Activated CD8-positive, alpha-beta memory T cell treated with anti-CD3 and anti-CD28 coated beads for 48 hours (primary cell): ENCODE results near the gene ZBTB17.
A peak's percentile ranks its signal among the peaks of the same experiment; 100 is the strongest.

Source experiments
- DNase-seq, 3 experiments: peaks; one replicate each; pipeline ENCODE4 v3.0.0-alpha.2; 2020; ENCODE audit warnings: low read depth in 2 of 3, low spot score in 2 of 3

ZBTB17 gene

GRCh38 chr1:15961492-15961891, 14.4 kb downstream of the ZBTB17 start:
- DNase-seq: no peak

DNA sequence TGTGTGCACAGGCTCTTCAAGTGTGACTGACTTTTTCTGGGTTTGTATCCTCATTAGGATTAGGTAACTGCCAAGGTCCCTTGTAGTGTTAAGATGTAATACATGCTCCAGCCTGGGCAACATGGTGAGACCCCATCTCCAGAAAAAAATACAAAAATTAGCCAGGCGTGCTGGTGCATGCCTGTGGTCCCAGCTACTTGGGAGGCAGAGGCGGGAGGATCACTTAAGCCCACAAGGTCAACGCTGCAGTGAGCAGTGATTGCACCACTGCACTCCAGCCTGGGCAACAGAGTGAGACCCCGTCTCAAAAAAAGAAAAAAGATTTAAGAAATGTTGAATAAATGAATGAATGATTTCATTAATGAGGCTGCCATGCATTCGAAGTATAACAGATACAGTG, 15.1 kb downstream of the ZBTB17 start:
- no peak for DNase-seq

DNA sequence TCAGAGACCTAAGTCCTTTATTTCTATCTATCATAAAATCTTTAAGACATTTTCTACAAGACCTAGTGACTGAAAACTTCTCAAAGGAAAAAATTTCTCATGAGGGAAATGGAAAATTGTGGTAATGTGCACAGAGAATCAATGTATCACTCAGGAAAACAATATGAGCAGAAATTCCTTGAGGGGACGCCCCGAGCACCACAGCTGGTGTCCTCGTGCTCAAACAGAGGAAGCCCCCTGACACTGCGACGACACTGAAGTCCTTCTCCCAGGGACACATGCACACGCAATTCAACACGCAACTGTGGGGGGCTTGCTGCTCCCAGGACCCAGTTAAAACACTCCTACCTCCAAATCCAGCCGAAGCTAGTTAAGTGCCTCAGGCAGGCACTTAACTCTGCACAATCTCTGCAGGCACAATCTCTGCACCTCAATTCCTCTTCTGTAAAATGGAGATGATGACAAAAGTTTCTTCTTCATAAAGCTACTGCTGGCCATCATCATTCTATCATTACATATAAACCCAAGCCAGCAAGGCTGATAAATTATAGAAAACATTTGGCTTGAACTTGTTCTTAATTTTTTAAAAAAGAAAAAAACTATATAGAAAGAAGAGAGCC, 16.0 kb downstream of the ZBTB17 start:
- no peak for DNase-seq

- no peak for DNase-seq
Observed at GRCh38 chr1:15959424-15959823, 16.5 kb downstream of the ZBTB17 start.

DNA sequence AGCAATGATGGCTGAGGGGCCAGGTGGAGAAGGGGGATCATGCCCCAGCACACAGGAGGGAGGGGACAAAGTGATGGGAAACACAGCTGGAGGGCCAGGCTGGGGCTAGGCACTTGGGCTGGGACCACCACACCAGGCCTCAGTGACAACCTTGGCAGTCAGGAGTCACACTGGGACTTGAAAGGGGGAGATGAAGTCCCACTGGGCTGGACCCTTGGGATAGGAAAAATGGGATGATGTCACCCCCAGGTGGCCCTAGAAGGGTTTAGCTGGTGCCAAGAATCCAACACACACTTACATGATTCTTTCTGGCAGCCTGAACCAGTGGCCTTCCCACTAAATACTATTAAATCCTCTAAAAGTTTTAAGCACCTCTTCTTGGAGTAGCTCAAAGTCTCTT, 17.1 kb downstream of the ZBTB17 start:
- DNase-seq: no peak

GRCh38 chr1:15958111-15958510, 17.8 kb downstream of the ZBTB17 start:
- DNase-seq: no peak

- no peak for DNase-seq
Observed at GRCh38 chr1:15957221-15958095, 18.4 kb downstream of the ZBTB17 start.

GRCh38 chr1:15956150-15956549, 19.8 kb downstream of the ZBTB17 start:
- no peak for DNase-seq

GRCh38 chr1:15955552-15955951, 20.3 kb downstream of the ZBTB17 start:
- DNase-seq: no peak

DNA sequence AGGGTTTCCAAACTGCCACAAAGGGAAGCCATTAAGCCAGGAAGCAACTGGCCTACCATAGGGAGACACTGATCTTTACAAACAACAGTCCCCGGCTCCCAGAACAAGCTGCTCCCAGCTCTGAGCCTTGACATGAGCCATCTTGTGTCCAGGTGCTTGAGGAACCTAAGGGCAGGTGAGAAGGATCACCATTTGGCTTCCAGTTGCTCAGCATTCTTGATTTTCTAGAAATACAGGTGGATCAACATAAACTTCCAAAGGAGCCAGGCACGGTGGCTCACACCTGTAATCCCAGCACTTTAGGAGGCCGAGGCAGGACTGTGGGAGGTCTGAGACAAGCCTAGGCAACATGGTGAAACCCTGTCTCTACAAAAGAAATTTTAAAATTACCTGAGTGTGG, 21.6 kb downstream of the ZBTB17 start:
- no peak for DNase-seq

DNA sequence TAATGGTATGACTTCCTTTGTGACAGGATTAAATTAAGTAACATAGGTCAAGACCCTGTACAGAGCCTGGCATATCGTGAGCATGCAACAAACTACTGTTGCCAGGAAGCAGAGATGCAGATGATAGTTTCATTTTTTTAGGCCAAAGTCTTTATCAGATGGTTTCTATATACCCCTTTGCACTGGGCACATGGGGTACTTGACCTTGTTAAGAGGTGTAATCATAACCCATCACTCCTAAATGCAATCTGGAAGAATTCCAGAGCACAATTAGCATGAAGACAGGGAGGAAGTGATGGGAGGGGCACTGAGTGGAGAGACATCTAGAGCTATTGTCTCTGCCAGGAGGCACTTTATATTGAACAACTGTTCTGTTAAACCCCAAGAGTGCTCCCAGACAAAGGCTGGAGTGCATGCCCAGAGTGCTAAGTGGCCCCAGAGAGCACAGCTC, 22.1 kb downstream of the ZBTB17 start:
- DNase-seq: no peak

DNA sequence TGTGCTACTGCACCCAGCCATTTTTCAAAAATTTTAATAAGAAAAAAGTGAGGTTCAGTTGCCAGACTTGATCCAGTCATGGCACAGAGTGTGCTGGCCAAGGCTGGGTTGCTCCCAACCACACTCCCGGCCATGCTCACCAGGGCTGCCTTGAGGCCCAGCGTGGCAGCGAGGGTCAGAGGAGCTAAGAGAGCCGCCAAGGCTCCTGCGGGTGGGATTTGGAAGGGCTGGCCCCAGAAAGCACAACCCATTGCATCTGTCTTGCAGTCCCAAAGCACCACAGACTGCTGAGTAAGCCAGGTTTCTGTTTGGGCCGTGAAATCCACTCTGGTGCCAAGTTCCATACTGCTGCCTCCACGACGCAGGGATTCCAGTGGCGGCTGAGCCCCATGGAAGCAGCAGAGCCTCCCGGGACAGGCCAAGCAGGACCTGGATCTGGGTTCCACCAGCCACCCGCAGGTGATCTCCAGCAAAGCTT, 22.6 kb downstream of the ZBTB17 start:
- DNase-seq: no peak

DNA sequence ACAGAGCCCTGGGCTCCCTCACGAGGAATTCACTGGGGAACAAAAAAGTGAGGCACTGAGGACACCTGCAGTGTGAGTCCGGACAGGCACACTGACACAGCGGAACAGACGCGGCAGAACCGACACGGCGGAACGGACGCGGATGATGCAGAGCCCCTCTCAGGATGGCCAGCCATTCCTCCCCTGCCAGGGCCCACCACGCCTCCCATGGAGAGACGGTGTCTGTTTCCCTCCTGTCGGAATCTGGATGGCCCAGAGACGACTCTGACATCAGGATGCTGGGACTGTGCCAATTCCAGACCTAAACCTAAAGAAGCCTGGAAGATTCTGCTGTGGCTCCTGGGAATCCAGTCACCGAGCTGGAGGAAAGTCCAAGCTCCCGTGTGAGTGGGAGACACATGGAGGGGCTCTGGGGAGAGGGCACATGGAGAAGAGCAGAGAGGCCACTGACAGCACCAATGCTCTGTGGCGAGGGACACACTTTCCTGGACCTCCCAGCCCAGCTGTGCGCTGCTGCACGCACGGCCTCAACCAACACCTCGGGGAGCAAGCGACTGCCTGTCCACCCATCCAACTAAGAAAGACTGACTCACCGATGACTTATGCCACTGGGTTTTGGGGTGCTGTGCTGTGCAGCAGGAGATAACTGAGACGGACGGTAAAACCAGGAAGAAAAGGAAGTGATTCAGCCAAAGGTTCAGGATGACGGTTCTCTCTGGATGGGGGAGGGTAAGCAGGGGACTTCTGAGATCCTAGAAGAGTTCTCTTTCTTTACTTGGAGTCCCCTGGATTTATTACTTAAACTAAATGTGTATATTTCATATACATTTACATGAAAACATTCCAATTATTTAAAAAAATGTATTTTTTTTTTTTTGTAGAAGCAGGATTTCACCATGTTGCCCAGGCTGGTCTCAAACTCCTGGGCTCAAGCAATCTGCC, 23.3 kb downstream of the ZBTB17 start:
- peak in 1 of 3 experiments; percentile 29 for DNase-seq

- peak in 1 of 3 experiments; percentile 46 for DNase-seq
Observed at GRCh38 chr1:15951341-15952153, 24.4 kb downstream of the ZBTB17 start.

DNA sequence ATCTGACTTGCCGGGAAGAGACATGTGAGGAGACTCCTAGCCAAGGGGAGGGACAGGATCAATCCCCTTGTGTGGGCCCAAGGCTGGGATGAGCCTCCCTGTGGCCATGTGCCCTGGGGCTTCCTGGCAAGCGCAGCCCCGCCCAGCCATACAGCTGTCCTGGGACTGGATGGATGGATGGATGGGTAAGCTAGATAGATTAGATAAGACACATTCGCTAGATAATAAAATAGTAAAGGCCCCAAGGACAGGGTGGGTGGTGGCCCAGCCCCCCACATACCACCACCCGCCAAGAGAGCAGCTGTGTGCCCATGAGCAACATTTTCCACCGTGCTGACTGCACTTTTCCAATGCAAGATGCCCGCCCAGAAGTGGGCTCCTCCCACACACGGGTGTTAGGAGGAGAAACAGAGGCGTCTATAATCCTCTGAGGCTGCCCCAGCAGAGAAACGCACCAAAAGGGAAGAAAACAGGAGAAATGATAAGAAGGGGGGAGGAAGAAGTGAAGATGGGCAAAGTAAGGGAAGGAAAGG, 25.1 kb downstream of the ZBTB17 start:
- DNase-seq: peak in 2 of 3 experiments; percentile 72 to 81

DNA sequence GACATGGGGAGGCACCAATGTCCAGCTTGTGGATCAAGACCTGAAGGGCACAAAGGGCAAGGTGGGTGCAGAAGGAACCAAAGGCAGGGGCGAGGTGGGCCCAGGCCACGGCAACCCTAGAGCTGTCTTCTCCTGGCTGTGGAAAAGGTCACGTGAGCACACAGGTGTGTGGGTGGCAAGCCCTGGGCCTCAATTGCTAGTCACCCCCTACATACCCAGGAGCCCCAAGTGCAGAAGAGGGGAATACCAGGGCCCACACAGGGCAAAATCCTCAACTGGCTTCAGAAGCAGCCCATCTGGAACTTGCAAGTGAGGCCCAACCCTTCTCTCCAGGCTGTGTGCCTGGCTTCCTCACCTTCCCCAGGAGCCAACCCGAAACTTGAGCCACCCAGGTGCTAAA, 25.6 kb downstream of the ZBTB17 start:
- peak in 2 of 3 experiments; percentile 41 to 48 for DNase-seq

- DNase-seq: peak; percentile 61 to 88 (median 81)
Observed at GRCh38 chr1:15949453-15950245, 26.3 kb downstream of the ZBTB17 start.

GRCh38 chr1:15948595-15949452, 27.1 kb downstream of the ZBTB17 start:
- no peak for DNase-seq
